T-helper 1 cell treated with Interleukin-12 subunit alpha and Interleukin-12 subunit beta and Interleukin-4 antibody, amounts not matched to agents 30 μg/mL and 1 μg/mL, for 36 hours (primary cell): ENCODE data around the gene C1S.

Experiments
- H3K27ac Mint-ChIP-seq: one replicate; pipeline ENCODE4 v1.8.0; 2021; ENCODE audit warnings: mild to moderate bottlenecking, mixed read lengths
- H3K27me3 Mint-ChIP-seq: one replicate; pipeline ENCODE4 v1.8.0; 2021; ENCODE audit warnings: low read depth, mixed read lengths
- H3K36me3 Mint-ChIP-seq: one replicate; pipeline ENCODE4 v1.8.0; 2021; ENCODE audit warnings: low read depth, mixed read lengths
- H3K4me1 Mint-ChIP-seq: one replicate; pipeline ENCODE4 v1.8.0; 2021; ENCODE audit warnings: low read depth, mixed read lengths
- H3K4me3 Mint-ChIP-seq: one replicate; pipeline ENCODE4 v1.8.0; 2021; ENCODE audit warnings: mild to moderate bottlenecking, moderate library complexity, mixed read lengths
- H3K9me3 Mint-ChIP-seq: one replicate; pipeline ENCODE4 v1.8.0; 2021; ENCODE audit warnings: mixed read lengths

The C1S gene

GRCh38 chr12:7059780-7060179 is 738 bp upstream of the C1S start:
- Mint-ChIP-seq H3K36me3 (no peaks in the 10 kb centered on the region), H3K27ac (no peak overlapping the region), H3K4me1 (no peaks in the 10 kb centered on the region), H3K27me3 (peaks cover 18% of the 10 kb centered on the region), H3K4me3 (no peak overlapping the region), H3K9me3 (no peaks in the 10 kb centered on the region)

- H3K4me3 Mint-ChIP-seq, result no peak overlapping the region
- no peak overlapping the region for H3K27ac Mint-ChIP-seq
- no peaks in the 10 kb centered on the region for H3K36me3 Mint-ChIP-seq
- peaks cover 20% of the 10 kb centered on the region for H3K27me3 Mint-ChIP-seq
- H3K4me1 Mint-ChIP-seq, result no peaks in the 10 kb centered on the region
- no peaks in the 10 kb centered on the region for H3K9me3 Mint-ChIP-seq
These were observed 620 bp downstream of the C1S start for GRCh38 chr12:7061138-7061537.

GRCh38 chr12:7061596-7061995 is 1.1 kb downstream of the C1S start:
- H3K9me3 Mint-ChIP-seq, result no peaks in the 10 kb centered on the region
- peaks cover 23% of the 10 kb centered on the region for H3K27me3 Mint-ChIP-seq
- no peak overlapping the region for H3K27ac Mint-ChIP-seq
- no peaks in the 10 kb centered on the region for H3K36me3 Mint-ChIP-seq
- no peak overlapping the region for H3K4me3 Mint-ChIP-seq
- no peaks in the 10 kb centered on the region for H3K4me1 Mint-ChIP-seq

- H3K36me3 Mint-ChIP-seq, result no peaks in the 10 kb centered on the region
- H3K4me3 Mint-ChIP-seq, result no peak overlapping the region
- H3K4me1 Mint-ChIP-seq, result no peaks in the 10 kb centered on the region
- H3K27ac Mint-ChIP-seq, result no peak overlapping the region
- peaks cover 30% of the 10 kb centered on the region for H3K27me3 Mint-ChIP-seq
- H3K9me3 Mint-ChIP-seq, result no peaks in the 10 kb centered on the region
These were observed 4.0 kb downstream of the C1S start for GRCh38 chr12:7064516-7064915.

- H3K4me1 Mint-ChIP-seq, result no peaks in the 10 kb centered on the region
- no peaks in the 10 kb centered on the region for H3K9me3 Mint-ChIP-seq
- no peak overlapping the region for H3K27ac Mint-ChIP-seq
- H3K4me3 Mint-ChIP-seq, result no peak overlapping the region
- peaks cover 26% of the 10 kb centered on the region for H3K27me3 Mint-ChIP-seq
- no peaks in the 10 kb centered on the region for H3K36me3 Mint-ChIP-seq
These were observed 4.6 kb downstream of the C1S start for GRCh38 chr12:7065073-7065623.

- Mint-ChIP-seq H3K27me3 (peaks cover 31% of the 10 kb centered on the region), H3K27ac (no peak overlapping the region), H3K9me3 (no peaks in the 10 kb centered on the region), H3K4me1 (no peaks in the 10 kb centered on the region), H3K4me3 (no peak overlapping the region), H3K36me3 (no peaks in the 10 kb centered on the region)
These were observed 6.1 kb downstream of the C1S start for GRCh38 chr12:7066596-7066995.

- Mint-ChIP-seq H3K9me3 (no peaks in the 10 kb centered on the region), H3K4me1 (no peaks in the 10 kb centered on the region), H3K27me3 (peaks cover 36% of the 10 kb centered on the region), H3K4me3 (no peak overlapping the region), H3K36me3 (no peaks in the 10 kb centered on the region), H3K27ac (no peak overlapping the region)
These were observed 6.6 kb downstream of the C1S start for GRCh38 chr12:7067096-7067495.

GRCh38 chr12:7068240-7068993 is 7.9 kb downstream of the C1S start:
- Mint-ChIP-seq H3K36me3 (no peaks in the 10 kb centered on the region), H3K27me3 (peaks cover 45% of the 10 kb centered on the region), H3K4me3 (no peak overlapping the region), H3K27ac (no peak overlapping the region), H3K9me3 (no peaks in the 10 kb centered on the region), H3K4me1 (no peaks in the 10 kb centered on the region)

GRCh38 chr12:7068994-7069346 is 8.5 kb downstream of the C1S start:
- peaks cover 47% of the 10 kb centered on the region for H3K27me3 Mint-ChIP-seq
- H3K36me3 Mint-ChIP-seq, result no peaks in the 10 kb centered on the region
- no peak overlapping the region for H3K27ac Mint-ChIP-seq
- H3K4me1 Mint-ChIP-seq, result peaks cover 2% of the 10 kb centered on the region
- no peaks in the 10 kb centered on the region for H3K9me3 Mint-ChIP-seq
- H3K4me3 Mint-ChIP-seq, result no peak overlapping the region

- Mint-ChIP-seq H3K9me3 (no peaks in the 10 kb centered on the region), H3K36me3 (no peaks in the 10 kb centered on the region)
These were observed 8.9 kb downstream of the C1S start for GRCh38 chr12:7069386-7069785.

GRCh38 chr12:7072035-7072434 is 11.5 kb downstream of the C1S start:
- no peaks in the 10 kb centered on the region for H3K36me3 Mint-ChIP-seq
- H3K27ac Mint-ChIP-seq, result no peak overlapping the region
- peaks cover 7% of the 10 kb centered on the region for H3K4me1 Mint-ChIP-seq
- H3K4me3 Mint-ChIP-seq, result no peak overlapping the region
- peaks cover 43% of the 10 kb centered on the region for H3K27me3 Mint-ChIP-seq
- no peaks in the 10 kb centered on the region for H3K9me3 Mint-ChIP-seq

More at GRCh38 chr12:7069386-7069785, 8.9 kb downstream of the C1S start:
- Mint-ChIP-seq H3K4me1 (peaks cover 2% of the 10 kb centered on the region), H3K4me3 (no peak overlapping the region), H3K27ac (no peak overlapping the region), H3K27me3 (peaks cover 46% of the 10 kb centered on the region)

GRCh38 chr12:7072554-7072953 is 12.0 kb downstream of the C1S start:
- no peak overlapping the region for H3K27ac Mint-ChIP-seq
- peaks cover 40% of the 10 kb centered on the region for H3K27me3 Mint-ChIP-seq
- no peaks in the 10 kb centered on the region for H3K36me3 Mint-ChIP-seq
- H3K4me1 Mint-ChIP-seq, result peaks cover 7% of the 10 kb centered on the region
- no peak overlapping the region for H3K4me3 Mint-ChIP-seq
- no peaks in the 10 kb centered on the region for H3K9me3 Mint-ChIP-seq

GRCh38 chr12:7073946-7074345 is 13.4 kb downstream of the C1S start:
- no peak overlapping the region for H3K27ac Mint-ChIP-seq
- H3K4me1 Mint-ChIP-seq, result peaks cover 7% of the 10 kb centered on the region
- no peaks in the 10 kb centered on the region for H3K9me3 Mint-ChIP-seq
- H3K27me3 Mint-ChIP-seq, result peaks cover 39% of the 10 kb centered on the region
- H3K4me3 Mint-ChIP-seq, result no peak overlapping the region
- H3K36me3 Mint-ChIP-seq, result no peaks in the 10 kb centered on the region

- H3K36me3 Mint-ChIP-seq, result no peaks in the 10 kb centered on the region
- peak overlapping the region; percentile 71 for H3K27ac Mint-ChIP-seq
- peaks cover 7% of the 10 kb centered on the region for H3K4me1 Mint-ChIP-seq
- no peak overlapping the region for H3K4me3 Mint-ChIP-seq
- H3K27me3 Mint-ChIP-seq, result peaks cover 36% of the 10 kb centered on the region
- H3K9me3 Mint-ChIP-seq, result no peaks in the 10 kb centered on the region
These were observed 15.0 kb downstream of the C1S start for GRCh38 chr12:7075518-7075917.

GRCh38 chr12:7075939-7076338 is 15.4 kb downstream of the C1S start:
- H3K9me3 Mint-ChIP-seq, result no peaks in the 10 kb centered on the region
- H3K27me3 Mint-ChIP-seq, result peaks cover 32% of the 10 kb centered on the region
- no peak overlapping the region for H3K27ac Mint-ChIP-seq
- no peaks in the 10 kb centered on the region for H3K36me3 Mint-ChIP-seq
- H3K4me1 Mint-ChIP-seq, result peaks cover 7% of the 10 kb centered on the region
- no peak overlapping the region for H3K4me3 Mint-ChIP-seq
